Activated CD8-positive, alpha-beta memory T cell treated with anti-CD3 and anti-CD28 coated beads for 24 hours (primary cell): ENCODE measurements around the gene LYRM1.

Experiments
- DNase-seq: peaks from one replicate; pipeline ENCODE4 v3.0.0-alpha.2; 2020

The LYRM1 gene

GRCh38 chr16:20873331-20873730 is 27.2 kb upstream of the LYRM1 start:
- no peak for DNase-seq

GRCh38 chr16:20874088-20874581 is 26.4 kb upstream of the LYRM1 start:
- no peak for DNase-seq

GRCh38 chr16:20875355-20875650 is 25.3 kb upstream of the LYRM1 start:
- no peak for DNase-seq

GRCh38 chr16:20878682-20879147 is 21.9 kb upstream of the LYRM1 start:
- no peak for DNase-seq

GRCh38 chr16:20879175-20880040 is 21.2 kb upstream of the LYRM1 start:
- no peak for DNase-seq

GRCh38 chr16:20880867-20881502 is 19.6 kb upstream of the LYRM1 start:
- DNase-seq: no peak

GRCh38 chr16:20881503-20881878 is 19.1 kb upstream of the LYRM1 start:
- no peak for DNase-seq

GRCh38 chr16:20883554-20884239 is 16.9 kb upstream of the LYRM1 start:
- DNase-seq: no peak

- DNase-seq: no peak
These were observed 16.4 kb upstream of the LYRM1 start for GRCh38 chr16:20884240-20884556.

- no peak for DNase-seq
These were observed 14.3 kb upstream of the LYRM1 start for GRCh38 chr16:20886320-20886719.

GRCh38 chr16:20887207-20887606 is 13.4 kb upstream of the LYRM1 start:
- no peak for DNase-seq

- no peak for DNase-seq
These were observed 10.8 kb upstream of the LYRM1 start for GRCh38 chr16:20889625-20890275.

- no peak for DNase-seq
These were observed 6.2 kb upstream of the LYRM1 start for GRCh38 chr16:20894388-20894787.

GRCh38 chr16:20897253-20897897 is 3.2 kb upstream of the LYRM1 start:
- DNase-seq: no peak

- DNase-seq: no peak
These were observed 2.6 kb upstream of the LYRM1 start for GRCh38 chr16:20897922-20898321.

GRCh38 chr16:20899071-20899470 is 1.5 kb upstream of the LYRM1 start:
- no peak for DNase-seq

- no peak for DNase-seq
These were observed 883 bp upstream of the LYRM1 start for GRCh38 chr16:20899477-20900298.

- no peak for DNase-seq
These were observed 481 bp downstream of the LYRM1 start for GRCh38 chr16:20901068-20901435.

GRCh38 chr16:20901436-20902112 is 1.0 kb downstream of the LYRM1 start:
- peak; percentile 68 for DNase-seq

- DNase-seq: no peak
These were observed 1.9 kb downstream of the LYRM1 start for GRCh38 chr16:20902426-20902825.

GRCh38 chr16:20903116-20903898 is 2.7 kb downstream of the LYRM1 start:
- DNase-seq: no peak
